Amygdala (tissue), 56 donors: ENCODE data around the gene SH2D7.

Experiments
- DNase-seq, 56 donors: peaks; one replicate each; lab custom pipeline; 2025; lab: John Stamatoyannopoulos, UW

SH2D7 gene

DNA sequence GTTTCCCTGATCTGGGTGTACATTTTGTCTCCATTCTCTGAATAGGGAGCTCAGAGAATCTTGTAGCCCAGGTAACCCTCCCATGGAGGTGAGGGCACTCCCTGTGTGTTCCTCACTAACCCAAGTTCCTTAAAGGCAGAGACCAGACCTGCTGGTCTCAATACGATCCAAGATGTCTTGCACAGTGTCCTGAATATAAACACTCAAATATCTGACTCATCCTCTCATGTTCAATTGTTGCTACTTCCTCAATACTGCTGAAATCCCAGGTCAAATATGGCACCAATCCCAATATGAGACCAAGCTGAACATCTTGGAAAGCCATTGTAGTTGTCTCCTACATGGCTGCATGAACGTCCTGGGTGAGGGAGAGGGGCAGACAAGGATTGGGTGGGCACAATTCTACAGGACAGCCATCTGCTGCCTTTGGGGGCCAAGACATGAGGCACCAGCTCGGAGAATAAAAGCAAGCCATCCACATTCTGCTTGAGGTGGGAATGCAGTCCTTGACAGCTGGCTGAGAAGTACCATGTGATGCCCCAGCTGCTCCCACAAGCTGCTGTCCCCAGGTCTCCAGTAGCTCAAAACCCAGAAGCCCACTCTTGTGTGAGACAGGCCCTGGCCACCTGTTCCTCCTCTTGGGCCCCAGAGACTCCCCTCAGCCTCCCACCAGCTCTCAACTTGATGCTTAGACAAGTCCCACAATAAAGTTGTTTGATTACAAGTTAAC lies 33.1 kb upstream of the SH2D7 start:
- no peak for DNase-seq

DNA sequence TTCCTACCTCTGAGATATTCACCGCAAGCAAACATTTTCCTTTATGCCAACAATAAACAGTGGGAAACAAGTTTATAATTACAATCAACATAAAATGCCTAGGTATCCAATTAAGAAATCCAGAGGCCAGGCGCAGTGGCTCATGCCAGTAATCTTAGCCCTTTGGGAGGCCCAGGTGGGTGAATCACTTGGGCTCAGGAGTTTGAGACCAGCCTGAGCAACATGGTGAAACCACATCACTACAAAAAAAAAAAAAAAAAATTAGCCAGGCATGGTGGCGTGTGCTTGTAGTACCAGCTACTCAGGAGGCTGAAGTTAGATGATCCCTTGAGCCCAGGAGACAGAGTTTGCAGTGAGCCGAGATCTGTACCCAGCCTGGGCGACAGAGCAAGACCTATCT lies 32.1 kb upstream of the SH2D7 start:
- no peak for DNase-seq

- DNase-seq, result peak in 3 of 56 donors; percentile 27 to 50 (median 35)
These were observed 30.4 kb upstream of the SH2D7 start for GRCh38 chr15:78061963-78062427.

GRCh38 chr15:78063217-78063616 lies 29.1 kb upstream of the SH2D7 start:
- DNase-seq, result no peak

- DNase-seq, result no peak
These were observed 28.4 kb upstream of the SH2D7 start for GRCh38 chr15:78063970-78064385.

DNA sequence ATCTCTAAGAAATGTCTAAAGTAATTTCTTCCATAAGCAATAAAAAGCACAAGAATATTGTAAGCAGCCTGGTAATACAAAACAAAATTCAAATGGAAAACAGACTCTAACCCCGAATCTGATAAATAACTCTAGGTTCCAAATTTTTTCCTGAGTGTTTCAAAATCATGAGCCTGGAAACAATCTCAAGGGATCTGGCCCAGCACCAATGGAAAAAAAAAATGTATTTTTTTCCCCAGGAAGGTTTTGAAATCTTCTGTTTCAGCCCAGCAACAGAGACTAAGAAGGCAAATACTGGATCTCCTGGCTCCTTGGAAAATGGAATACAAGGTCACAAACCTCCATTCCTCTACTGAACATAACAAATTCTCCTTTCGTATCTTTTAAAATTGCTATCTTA lies 27.8 kb upstream of the SH2D7 start:
- no peak for DNase-seq

GRCh38 chr15:78065284-78065872 lies 27.0 kb upstream of the SH2D7 start:
- DNase-seq, result peak in 14 of 56 donors; percentile 31 to 65 (median 42)

GRCh38 chr15:78065973-78066946 lies 26.1 kb upstream of the SH2D7 start:
- DNase-seq, result no peak

DNA sequence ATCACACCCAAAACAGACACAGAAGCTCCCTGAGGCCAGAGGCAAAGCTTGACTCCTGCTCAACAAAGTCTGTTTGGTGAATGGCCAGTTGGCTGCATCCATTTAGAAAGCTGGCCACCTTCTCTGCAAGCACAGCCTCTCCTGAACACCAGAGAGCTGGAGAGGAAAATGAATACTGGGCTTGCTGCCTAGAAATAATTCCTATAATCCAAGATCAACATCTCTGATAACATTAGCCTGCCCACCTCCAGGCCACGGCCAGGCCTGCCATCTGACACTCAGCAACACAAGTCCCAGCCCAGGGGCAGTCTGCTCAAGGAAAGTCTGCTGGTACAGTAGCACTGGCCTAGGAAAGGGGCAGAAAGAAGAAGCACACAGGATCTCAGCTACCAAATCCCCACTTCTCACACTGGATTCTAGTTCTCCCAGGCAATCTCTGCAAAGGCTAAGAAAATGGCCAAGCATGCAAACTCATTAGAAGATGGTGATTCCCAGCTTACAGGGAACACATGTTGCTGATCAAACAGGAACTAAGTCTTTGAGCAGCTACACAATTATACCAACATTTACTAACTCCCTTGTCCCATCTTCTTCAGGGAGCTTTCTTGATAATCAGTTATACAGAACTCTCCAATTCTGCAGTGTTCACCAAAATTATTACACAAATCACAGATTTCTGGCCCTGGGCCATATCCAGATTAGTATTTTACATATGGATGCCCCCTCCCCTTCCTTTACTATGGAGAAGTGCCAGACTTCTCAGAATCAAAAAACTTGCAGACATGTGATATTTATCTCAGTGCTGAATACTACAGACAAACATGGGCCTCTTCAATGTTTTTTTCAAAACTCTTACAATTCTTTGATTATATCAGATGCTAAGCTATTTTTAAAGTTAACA lies 24.8 kb upstream of the SH2D7 start:
- DNase-seq, result no peak

DNA sequence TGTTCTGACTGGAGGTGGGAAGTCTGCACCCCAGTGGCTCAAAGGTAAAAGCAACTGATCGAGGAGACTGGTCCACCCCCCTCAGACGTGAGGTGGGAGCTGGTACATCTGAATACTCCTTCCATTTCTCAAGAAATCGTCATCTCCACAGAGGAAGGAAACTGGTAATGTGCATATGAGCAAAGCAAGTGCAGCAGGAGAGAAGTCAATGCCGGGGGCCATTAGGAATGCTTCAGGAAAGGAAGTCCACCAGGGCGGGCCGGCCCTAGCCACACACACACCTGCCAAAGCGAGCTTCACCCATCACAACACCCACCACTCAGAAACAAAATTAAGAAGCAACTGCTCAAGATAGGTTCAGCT lies 23.3 kb upstream of the SH2D7 start:
- no peak for DNase-seq

DNA sequence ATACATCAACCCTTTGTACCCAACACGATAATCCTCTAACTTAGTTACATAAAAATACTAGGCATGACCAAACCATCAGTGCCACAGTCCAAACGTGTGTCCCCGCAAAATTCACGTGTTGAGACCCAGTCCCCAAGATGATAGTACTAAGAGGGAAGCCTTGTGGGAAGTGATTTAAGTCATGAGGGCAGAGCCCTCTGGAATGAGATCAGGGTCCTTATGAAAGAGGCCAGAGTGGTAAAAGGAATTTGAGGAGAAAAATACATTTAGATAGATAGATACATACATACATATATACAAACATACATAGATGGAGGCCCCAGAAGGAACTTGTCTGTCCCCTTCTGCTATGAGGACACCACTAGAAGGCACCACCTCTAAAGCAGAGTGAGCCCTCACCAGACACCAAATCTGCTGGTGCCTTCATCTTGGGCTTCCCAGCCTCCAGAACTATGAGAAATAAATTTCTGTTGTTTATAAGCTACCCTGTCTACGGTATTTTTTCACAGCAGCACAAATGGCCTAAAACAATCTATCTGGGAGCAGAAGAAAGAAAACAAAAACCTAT lies 22.8 kb upstream of the SH2D7 start:
- no peak for DNase-seq

GRCh38 chr15:78070049-78070700 lies 22.2 kb upstream of the SH2D7 start:
- DNase-seq, result no peak

DNA sequence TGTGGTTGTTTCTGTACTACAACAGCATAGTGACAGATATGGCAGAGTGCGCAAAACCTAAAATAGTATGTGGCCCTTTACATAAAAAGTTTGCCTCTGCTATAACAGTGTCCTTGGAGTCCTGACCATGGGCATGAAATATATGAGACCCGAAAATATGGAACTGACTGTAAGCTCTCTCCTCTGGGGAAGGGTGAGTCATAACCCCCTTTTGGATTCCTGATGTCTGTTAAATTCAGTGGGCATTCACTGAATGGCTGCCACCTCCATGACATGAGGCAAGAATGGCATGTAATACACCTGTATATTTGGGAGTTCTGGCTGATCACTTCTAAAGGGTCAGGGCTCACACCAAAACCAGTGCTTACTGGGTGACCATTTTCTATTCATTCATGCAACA lies 21.0 kb upstream of the SH2D7 start:
- DNase-seq, result no peak

GRCh38 chr15:78072080-78072892 lies 20.1 kb upstream of the SH2D7 start:
- DNase-seq, result peak in 6 of 56 donors; percentile 29 to 63 (median 36)

DNA sequence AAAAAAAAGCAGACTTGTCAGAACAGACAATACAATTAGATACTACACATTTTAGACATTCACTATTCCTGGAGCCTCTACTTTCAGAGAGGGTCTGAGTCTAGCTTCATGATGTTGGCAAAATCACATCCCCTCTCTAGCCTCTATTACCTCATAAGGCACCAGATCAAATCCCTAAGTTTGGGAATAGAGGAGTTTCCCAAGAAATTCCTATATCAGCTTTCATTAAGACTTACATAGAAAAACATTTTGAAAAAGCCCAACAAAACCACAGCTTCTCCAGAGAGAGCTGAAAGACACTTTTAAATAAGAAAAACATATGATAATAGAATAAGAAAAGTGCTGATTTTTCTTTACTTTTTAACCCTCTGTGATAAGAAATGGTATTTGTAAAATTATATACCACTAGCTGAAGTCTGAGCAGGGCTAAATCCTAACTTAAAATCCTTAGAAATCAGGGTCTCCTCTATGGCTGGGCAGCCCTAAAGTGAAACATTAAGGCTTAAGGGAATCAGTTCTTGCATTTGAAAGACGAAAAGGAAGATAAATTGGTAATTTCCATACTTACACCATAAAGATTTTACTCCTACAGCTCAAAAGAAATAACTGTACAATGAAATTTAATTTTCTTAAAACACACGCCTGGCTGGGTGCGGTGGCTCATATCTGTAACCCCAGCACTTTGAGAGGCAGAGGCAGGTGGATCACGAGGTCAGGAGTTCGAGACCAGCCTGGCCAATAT lies 19.1 kb upstream of the SH2D7 start:
- no peak for DNase-seq

- DNase-seq, result peak in 1 of 56 donors; percentile 16
These were observed 16.7 kb upstream of the SH2D7 start for GRCh38 chr15:78075490-78076230.
